Epithelial cell of esophagus (primary cell): Measurements from ENCODE around the gene MAP3K12.
A peak's percentile ranks its signal among the peaks of the same experiment; 100 is the strongest.

Experiments used
- DNase-seq: peaks from one replicate; pipeline ENCODE4 v3.0.0; 2010; ENCODE audit warnings: low read depth
- H3K4me3 ChIP-seq: 2 replicates; pipeline ENCODE4 v1.5.1; 2011; ENCODE audit warnings: mild to moderate bottlenecking, low read length, control low read depth
- CTCF ChIP-seq: IDR thresholded peaks from 2 replicates; pipeline ENCODE4 v1.5.1; 2011; ENCODE audit warnings: low read depth, mild to moderate bottlenecking, low read length, control low read depth, inconsistent platforms; ENCODE audit not compliant: insufficient read depth; ENCODE audit errors: missing control alignments

The MAP3K12 gene

GRCh38 chr12:53492830-53493609 is 6.2 kb downstream of the MAP3K12 start:
- DNase-seq: peak; percentile 86
- TF ChIP-seq CTCF: no peak

GRCh38 chr12:53492188-53492587 is 7.1 kb downstream of the MAP3K12 start:
- no peak for DNase-seq
- H3K4me3 ChIP-seq: peak overlapping the region; percentile 65
- no peak for TF ChIP-seq CTCF

More at GRCh38 chr12:53492830-53493609, 6.2 kb downstream of the MAP3K12 start:
- H3K4me3 ChIP-seq: peak overlapping the region; percentile 65

- no peak for DNase-seq
- no peak for TF ChIP-seq CTCF
- H3K4me3 ChIP-seq: no peak overlapping the region
These were observed 9.9 kb downstream of the MAP3K12 start for GRCh38 chr12:53489242-53489864.

GRCh38 chr12:53486736-53487487 is 12.3 kb downstream of the MAP3K12 start:
- no peak for TF ChIP-seq CTCF
- no peak for DNase-seq
- H3K4me3 ChIP-seq: no peak overlapping the region

GRCh38 chr12:53485955-53486735 is 13.1 kb downstream of the MAP3K12 start:
- H3K4me3 ChIP-seq: no peak overlapping the region
- no peak for TF ChIP-seq CTCF
- DNase-seq: no peak
